Measurements from ENCODE around the gene KIF13A. TPM values are rescaled to one million over a fixed set of nuclear protein-coding genes. Genes with fewer than 3 reads are reported as not detected.
"Not testable (repeated sequence)": the region's sequence is repeated elsewhere in the genome, so short reads cannot be mapped to it uniquely, and the experiment has no call there.

The KIF13A gene
- total RNA-seq, 3 donors from 2014 or later = 45.6 to 85.9 (median 46.9) TPM

DNA sequence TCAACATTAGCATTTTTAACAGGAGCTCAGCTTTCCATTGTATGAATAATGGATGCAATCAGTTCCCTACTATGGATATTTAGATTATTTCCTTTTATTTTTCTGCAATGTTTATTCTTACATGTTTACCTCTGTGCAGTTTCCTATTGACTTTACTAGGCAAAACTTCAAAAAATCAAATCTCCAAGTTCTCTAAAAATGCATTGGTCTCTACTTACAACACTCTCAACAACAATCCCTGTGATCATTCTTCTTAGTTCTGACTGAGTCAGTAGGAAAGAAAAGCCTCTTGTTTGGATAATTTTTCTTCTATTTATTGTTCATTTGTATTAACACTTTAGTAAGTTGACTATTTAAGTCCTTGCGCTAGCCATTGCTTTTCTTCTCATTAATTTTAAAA, 126.1 kb downstream of the KIF13A start:
- H3K9me3 ChIP-seq = no peaks in the 10 kb centered on the region
- H3K4me3 ChIP-seq = no peak overlapping the region
- TF ChIP-seq, protein P1, sequence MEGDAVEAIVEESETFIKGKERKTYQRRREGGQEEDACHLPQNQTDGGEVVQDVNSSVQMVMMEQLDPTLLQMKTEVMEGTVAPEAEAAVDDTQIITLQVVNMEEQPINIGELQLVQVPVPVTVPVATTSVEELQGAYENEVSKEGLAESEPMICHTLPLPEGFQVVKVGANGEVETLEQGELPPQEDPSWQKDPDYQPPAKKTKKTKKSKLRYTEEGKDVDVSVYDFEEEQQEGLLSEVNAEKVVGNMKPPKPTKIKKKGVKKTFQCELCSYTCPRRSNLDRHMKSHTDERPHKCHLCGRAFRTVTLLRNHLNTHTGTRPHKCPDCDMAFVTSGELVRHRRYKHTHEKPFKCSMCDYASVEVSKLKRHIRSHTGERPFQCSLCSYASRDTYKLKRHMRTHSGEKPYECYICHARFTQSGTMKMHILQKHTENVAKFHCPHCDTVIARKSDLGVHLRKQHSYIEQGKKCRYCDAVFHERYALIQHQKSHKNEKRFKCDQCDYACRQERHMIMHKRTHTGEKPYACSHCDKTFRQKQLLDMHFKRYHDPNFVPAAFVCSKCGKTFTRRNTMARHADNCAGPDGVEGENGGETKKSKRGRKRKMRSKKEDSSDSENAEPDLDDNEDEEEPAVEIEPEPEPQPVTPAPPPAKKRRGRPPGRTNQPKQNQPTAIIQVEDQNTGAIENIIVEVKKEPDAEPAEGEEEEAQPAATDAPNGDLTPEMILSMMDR (IDR thresholded peaks at IDR 0.05) = no peak
- ATAC-seq (no peak), DNase-seq (no peak)
- intact Hi-C loops (cut with DNase I, micrococcal nuclease) = no loop called here
- H3K36me3 ChIP-seq (ENCODE audit: low read depth) = no peaks in the 10 kb centered on the region
- H3K4me1 ChIP-seq (ENCODE audit: low read depth) = peaks cover 24% of the 10 kb centered on the region

DNA sequence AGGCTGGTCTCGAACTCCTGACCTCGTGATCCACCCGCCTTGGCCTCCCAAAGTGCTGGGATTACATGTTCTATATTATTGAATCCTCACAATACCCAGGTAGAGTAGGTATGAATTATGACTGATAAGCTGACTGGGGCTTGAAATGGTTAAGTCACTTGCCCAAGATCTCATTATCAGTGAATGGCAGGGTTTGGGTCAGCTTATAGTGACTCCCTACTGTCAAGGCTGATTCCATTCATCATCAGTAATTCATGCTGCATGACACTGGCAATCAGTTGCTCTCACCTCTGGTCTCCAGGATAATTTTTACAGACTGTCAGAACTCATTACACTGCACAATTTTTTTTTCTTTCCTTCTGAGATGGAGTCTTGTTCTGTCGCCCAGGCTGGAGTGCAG, 127.6 kb downstream of the KIF13A start:
- TF ChIP-seq, protein P1 (IDR thresholded peaks at IDR 0.05) = no peak
- no peaks in the 10 kb centered on the region for H3K36me3 ChIP-seq (ENCODE audit: low read depth)
- no peak overlapping the region for H3K4me3 ChIP-seq
- ATAC-seq (no peak), DNase-seq (no peak)
- peaks cover 11% of the 10 kb centered on the region for H3K4me1 ChIP-seq (ENCODE audit: low read depth)
- intact Hi-C loops (cut with DNase I, micrococcal nuclease) = no loop called here
- no peaks in the 10 kb centered on the region for H3K9me3 ChIP-seq

DNA sequence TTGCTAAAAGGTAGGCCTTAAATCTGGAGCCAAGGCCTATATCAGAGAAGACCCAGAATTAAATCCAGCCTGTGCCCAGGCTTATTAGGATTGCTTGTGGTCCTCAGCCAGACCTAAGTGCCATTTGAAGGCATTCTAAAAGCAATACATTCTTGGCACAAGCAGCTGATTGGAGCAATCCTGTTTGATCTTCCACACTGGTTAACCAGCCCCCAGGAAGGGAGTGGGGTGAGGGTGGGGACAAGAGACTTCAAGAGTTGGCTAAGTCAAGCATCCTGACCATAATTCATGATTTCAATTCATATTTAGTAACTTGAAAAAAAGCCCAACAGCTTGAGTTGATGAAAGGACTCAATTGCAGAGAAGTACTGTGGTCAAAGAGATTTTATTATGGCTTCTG, 128.9 kb downstream of the KIF13A start:
- no peaks in the 10 kb centered on the region for H3K36me3 ChIP-seq (ENCODE audit: low read depth)
- H3K4me1 ChIP-seq (ENCODE audit: low read depth) = no peaks in the 10 kb centered on the region
- DNase-seq (no peak), ATAC-seq (no peak)
- intact Hi-C loops (cut with DNase I, micrococcal nuclease) = no loop called here
- TF ChIP-seq, protein P1 (IDR thresholded peaks at IDR 0.05) = no peak
- H3K4me3 ChIP-seq = no peak overlapping the region
- no peaks in the 10 kb centered on the region for H3K9me3 ChIP-seq

DNA sequence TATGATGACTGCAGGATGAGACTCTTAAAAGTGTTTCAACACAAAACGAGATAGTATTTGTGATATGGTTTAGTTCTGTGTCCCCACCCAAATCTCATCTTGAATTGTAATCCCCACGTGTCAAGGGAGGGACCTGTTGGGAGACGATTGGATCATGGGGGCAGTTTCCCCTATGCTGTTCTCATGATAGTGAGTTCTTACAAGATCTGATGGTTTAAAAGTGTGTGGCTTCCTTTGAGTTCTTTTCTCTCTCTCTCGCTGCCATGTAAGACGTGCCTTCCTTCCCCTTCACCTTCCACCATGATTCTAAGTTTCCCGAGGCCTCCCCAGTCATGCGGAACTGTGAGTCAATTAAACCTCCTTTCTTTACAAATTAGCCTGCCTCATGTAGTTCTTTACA, 130.2 kb downstream of the KIF13A start:
- H3K4me1 ChIP-seq (ENCODE audit: low read depth); H3K4me3 ChIP-seq; DNase-seq; H3K36me3 ChIP-seq (ENCODE audit: low read depth); ATAC-seq; intact Hi-C loops (cut with DNase I, micrococcal nuclease); H3K9me3 ChIP-seq: not testable (repeated sequence)

DNA sequence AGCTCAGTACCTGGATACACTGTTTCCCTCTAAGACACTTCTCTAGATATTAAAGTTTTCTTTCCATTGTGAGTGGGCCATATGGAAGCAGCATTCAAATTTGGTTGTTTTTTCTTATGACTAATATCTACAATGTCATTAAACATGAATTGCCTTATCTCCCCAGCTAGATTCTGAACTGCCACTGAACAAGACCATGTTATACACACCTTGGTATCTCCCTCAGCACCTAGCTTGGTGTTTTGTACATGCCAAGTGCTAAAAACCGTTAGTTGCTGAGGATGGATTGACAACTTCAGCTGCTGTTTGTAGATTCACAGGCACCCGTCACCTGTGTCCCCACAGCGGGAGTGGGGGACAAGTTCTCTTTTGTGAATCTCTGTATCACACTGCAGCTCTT, 131.1 kb downstream of the KIF13A start:
- no peak for ATAC-seq
- H3K36me3 ChIP-seq (ENCODE audit: low read depth) = no peaks in the 10 kb centered on the region
- DNase-seq = no peak
- H3K4me3 ChIP-seq = no peak overlapping the region
- intact Hi-C loops (cut with DNase I, micrococcal nuclease) = no loop called here
- H3K4me1 ChIP-seq (ENCODE audit: low read depth) = no peaks in the 10 kb centered on the region
- TF ChIP-seq, protein P1 (IDR thresholded peaks at IDR 0.05) = no peak
- no peaks in the 10 kb centered on the region for H3K9me3 ChIP-seq

DNA sequence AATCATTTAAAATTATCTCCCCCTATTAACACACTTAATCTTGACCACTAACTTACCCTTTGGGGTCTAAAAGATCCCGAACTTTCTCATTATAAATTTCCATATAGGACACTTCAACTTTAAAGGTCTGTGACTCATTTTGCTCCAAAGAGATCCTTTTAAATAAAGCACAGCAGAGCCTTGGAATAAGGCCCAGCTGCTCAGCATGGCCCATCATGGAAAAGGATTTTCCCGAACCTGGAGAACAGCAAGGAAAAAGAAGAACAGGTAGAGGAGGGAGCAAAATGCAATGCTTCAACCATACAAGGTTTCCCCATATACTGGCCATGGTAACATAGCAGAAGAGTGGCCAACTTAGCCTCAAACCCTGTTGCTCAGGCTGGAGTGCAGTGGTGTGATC, 132.1 kb downstream of the KIF13A start:
- TF ChIP-seq, protein P1 (IDR thresholded peaks at IDR 0.05) = no peak
- Histone ChIP-seq H3K4me3 (no peak overlapping the region), H3K9me3 (no peaks in the 10 kb centered on the region), H3K4me1 (ENCODE audit: low read depth) (no peaks in the 10 kb centered on the region), H3K36me3 (ENCODE audit: low read depth) (no peaks in the 10 kb centered on the region)
- DNase-seq = no peak
- no peak for ATAC-seq
- intact Hi-C loops (cut with DNase I, micrococcal nuclease) = no loop called here
